ENCODE measurements around the gene PODXL2.

PODXL2 gene

DNA sequence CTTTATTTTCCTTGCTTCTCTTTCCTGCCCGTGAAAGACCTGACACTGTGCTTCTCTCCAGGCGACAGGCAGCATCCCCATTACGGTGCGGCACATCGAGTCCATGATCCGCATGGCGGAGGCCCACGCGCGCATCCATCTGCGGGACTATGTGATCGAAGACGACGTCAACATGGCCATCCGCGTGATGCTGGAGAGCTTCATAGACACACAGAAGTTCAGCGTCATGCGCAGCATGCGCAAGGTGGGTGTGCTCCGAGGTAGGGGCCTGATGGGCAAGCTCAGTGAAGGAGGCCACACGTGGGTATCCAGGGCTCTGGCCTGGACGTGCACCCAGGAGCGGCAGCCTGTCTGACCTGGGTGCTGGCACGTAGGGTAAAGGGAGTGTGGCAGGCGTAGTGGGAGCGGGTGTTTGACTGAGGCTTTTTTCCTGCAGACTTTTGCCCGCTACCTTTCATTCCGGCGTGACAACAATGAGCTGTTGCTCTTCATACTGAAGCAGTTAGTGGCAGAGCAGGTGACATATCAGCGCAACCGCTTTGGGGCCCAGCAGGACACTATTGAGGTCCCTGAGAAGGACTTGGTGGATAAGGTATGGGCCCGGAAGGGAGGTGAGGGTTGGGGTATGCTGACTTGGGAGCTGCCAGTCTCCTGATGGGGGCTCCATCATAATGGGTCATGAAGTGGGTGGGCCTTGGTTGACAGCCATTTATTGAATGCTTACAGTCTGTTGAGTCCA lies 8.2 kb upstream of the PODXL2 start:
- H3K36me3 ChIP-seq, result peaks cover 60 to 77% (median 74%) of the 10 kb centered on the region in 11 experiments
- H3K27ac ChIP-seq, result no peak overlapping the region
- peaks cover 0 to 75% (median 27%) of the 10 kb centered on the region in 11 experiments; a peak in 12 of 22 replicates for H4K20me1 ChIP-seq
- H3K9me3 ChIP-seq (replicated peaks in 1 of 11), result no peaks in the 10 kb centered on the region
- H3K4me3 ChIP-seq, result no peak overlapping the region
- no peak overlapping the region for H3K9ac ChIP-seq
- H3K4me1 ChIP-seq, result peaks cover 0 to 1% (median 0%) of the 10 kb centered on the region in 10 experiments; a peak in 2 of 20 replicates
- H3K4me2 ChIP-seq, result no peak overlapping the region
- no peak for TF ChIP-seq Cebpa-rat (IDR thresholded peaks at IDR 0.05)
- H3K27me3 ChIP-seq, result no peaks in the 10 kb centered on the region

DNA sequence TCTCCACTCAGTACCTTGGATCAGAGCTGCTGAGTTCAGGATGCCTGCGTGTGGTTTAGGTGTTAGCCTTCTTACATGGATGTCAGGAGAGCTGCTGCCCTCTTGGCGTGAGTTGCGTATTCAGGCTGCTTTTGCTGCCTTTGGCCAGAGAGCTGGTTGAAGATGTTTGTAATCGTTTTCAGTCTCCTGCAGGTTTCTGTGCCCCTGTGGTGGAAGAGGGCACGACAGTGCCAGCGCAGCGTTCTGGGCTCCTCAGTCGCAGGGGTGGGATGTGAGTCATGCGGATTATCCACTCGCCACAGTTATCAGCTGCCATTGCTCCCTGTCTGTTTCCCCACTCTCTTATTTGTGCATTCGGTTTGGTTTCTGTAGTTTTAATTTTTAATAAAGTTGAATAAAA lies 7.0 kb upstream of the PODXL2 start:
- H3K9ac ChIP-seq, result no peak overlapping the region
- no peak overlapping the region for H3K27ac ChIP-seq
- no peak for TF ChIP-seq Cebpa-rat (IDR thresholded peaks at IDR 0.05)
- H3K4me3 ChIP-seq, result no peak overlapping the region
- H3K36me3 ChIP-seq, result peaks cover 50 to 64% (median 62%) of the 10 kb centered on the region in 11 experiments
- peaks cover 0 to 63% (median 17%) of the 10 kb centered on the region in 11 experiments; a peak in 10 of 22 replicates for H4K20me1 ChIP-seq
- no peaks in the 10 kb centered on the region for H3K9me3 ChIP-seq (replicated peaks in 1 of 11)
- no peak overlapping the region for H3K4me2 ChIP-seq
- peaks cover 0 to 12% (median 6%) of the 10 kb centered on the region in 10 experiments; a peak in 7 of 20 replicates for H3K4me1 ChIP-seq
- peaks cover 0 to 4% (median 0%) of the 10 kb centered on the region in 11 experiments; a peak in 4 of 22 replicates for H3K27me3 ChIP-seq

DNA sequence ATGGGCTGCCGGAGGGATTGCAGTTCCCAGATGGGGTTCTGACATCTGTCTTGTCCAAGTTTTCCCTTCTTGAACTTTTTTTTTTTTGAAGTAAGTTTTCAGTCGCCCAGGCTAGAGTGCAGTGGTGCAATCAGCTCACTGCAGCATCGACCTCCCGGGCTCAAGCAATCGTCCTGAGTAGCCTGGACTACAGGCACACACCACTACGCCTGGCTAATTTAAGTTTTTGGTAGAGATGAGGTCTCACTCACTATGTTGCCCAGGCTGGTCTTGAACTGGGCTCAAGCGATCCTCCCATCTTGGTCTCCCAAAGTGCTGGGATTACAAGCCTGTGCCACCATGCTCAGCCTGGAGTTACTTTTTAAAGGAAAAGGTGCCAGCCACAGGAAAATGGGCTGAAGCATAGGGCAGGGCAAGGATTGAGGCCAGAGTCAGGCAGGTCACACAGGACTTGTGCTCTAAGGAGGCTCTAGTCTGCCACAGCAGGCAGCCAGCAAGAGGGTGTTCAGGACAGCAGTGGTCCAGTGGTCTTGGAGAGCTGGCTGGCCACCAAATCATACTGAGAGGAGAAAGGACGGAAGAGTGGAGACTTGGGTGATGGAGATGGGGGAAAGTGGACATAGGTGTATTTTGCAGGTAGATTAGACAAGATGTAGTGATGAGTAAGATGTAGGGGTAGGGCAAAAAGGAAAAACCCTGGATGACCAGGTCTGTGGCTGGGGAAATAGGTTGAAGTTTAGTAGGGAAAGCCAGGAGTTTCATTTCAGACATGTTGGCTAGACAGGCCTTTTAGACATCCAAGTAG lies 6.0 kb upstream of the PODXL2 start:
- Histone ChIP-seq H3K9ac (no peak overlapping the region), H3K27ac (no peak overlapping the region)
- no peak for TF ChIP-seq Cebpa-rat (IDR thresholded peaks at IDR 0.05)

DNA sequence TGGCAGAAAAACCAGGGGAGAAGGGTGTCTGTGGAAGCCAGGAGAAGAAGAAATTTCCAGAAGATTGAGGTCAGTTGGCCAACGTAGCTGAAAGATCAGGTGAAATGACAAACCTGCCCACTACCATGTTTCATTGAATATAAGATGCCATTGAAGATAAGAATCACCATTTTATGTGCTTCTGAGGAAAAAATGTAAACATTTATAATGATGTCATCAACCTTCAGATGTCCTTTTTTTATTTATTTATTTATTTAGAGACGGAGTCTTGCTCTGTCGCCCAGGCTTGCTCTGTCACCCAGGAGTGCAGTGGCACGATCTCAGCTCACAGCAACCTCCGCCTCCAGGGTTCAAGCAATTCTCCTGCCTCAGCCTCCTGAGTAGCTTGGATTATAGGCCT lies 4.9 kb upstream of the PODXL2 start:
- peaks cover 0 to 42% (median 11%) of the 10 kb centered on the region in 11 experiments; a peak in 9 of 22 replicates for H4K20me1 ChIP-seq
- H3K27me3 ChIP-seq, result peaks cover 10 to 24% (median 17%) of the 10 kb centered on the region in 11 experiments; a peak in 20 of 22 replicates
- no peak for TF ChIP-seq Cebpa-rat (IDR thresholded peaks at IDR 0.05)
- no peak overlapping the region for H3K9ac ChIP-seq
- H3K4me3 ChIP-seq, result no peak overlapping the region
- no peak overlapping the region for H3K27ac ChIP-seq
- H3K36me3 ChIP-seq, result peaks cover 29 to 44% (median 42%) of the 10 kb centered on the region in 11 experiments
- H3K4me2 ChIP-seq, result no peak overlapping the region
- H3K4me1 ChIP-seq, result peaks cover 0 to 12% (median 6%) of the 10 kb centered on the region in 10 experiments; a peak in 7 of 20 replicates
- no peaks in the 10 kb centered on the region for H3K9me3 ChIP-seq (replicated peaks in 1 of 11)

More for the DNA sequence above, 6.0 kb upstream of the PODXL2 start:
- Histone ChIP-seq H3K4me3 (no peak overlapping the region), H3K9me3 (replicated peaks in 1 of 11) (no peaks in the 10 kb centered on the region), H3K36me3 (peaks cover 40 to 55% (median 53%) of the 10 kb centered on the region in 11 experiments), H3K4me1 (peaks cover 0 to 12% (median 6%) of the 10 kb centered on the region in 10 experiments; a peak in 7 of 20 replicates), H3K27me3 (peaks cover 0 to 13% (median 6%) of the 10 kb centered on the region in 11 experiments; a peak in 14 of 22 replicates), H4K20me1 (peaks cover 0 to 53% (median 17%) of the 10 kb centered on the region in 11 experiments; a peak in 9 of 22 replicates), H3K4me2 (no peak overlapping the region)

DNA sequence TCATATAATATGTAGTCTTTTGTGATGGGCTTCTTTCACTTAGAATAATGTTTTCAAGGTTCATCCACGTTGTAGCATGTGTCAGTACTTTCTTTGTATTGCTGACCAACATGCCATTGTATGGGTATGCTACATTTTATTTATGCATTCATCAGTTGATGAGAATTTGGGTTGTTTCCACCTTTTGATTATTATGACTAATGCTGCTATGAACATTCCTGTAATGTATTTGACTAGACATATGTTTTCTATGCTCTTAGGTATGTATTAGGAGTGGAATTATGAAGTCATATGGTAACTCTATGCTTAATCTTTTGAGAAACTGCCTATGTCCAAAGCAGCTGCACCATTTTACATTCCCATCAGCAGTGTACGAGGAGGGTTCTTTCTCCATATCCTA lies 3.2 kb upstream of the PODXL2 start:
- TF ChIP-seq Cebpa-rat (IDR thresholded peaks at IDR 0.05), result no peak
- peaks cover 13 to 26% (median 24%) of the 10 kb centered on the region in 11 experiments for H3K36me3 ChIP-seq
- H3K27ac ChIP-seq, result no peak overlapping the region
- H3K4me1 ChIP-seq, result peaks cover 0 to 28% (median 20%) of the 10 kb centered on the region in 10 experiments; a peak in 18 of 20 replicates
- H3K9ac ChIP-seq, result no peak overlapping the region
- H3K4me3 ChIP-seq, result no peak overlapping the region
- peak overlapping the region in 4 of 11 experiments; percentile 29 to 51 (median 40); a peak in 6 of 22 replicates for H3K4me2 ChIP-seq
- H4K20me1 ChIP-seq, result peaks cover 0 to 27% (median 10%) of the 10 kb centered on the region in 11 experiments; a peak in 7 of 22 replicates
- no peaks in the 10 kb centered on the region for H3K9me3 ChIP-seq (replicated peaks in 1 of 11)
- H3K27me3 ChIP-seq, result peaks cover 26 to 40% (median 34%) of the 10 kb centered on the region in 11 experiments

DNA sequence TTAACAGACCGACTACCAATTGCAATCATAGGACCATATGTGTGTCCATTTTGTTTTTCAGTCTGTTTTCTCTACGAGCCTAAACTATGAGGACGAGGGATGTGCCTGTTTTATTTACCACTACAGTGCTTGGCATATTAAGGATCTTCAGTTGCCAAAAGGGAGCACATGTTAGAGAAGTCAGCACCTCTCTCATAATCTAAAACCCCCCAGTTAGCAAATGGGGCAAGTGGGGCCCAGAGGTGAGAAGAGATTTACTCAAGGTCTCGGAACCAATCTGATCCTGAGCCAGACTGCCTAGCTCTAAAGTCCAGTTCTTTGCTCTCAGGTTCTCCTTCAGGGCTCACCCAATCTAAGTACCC lies 578 bp upstream of the PODXL2 start:
- H3K27me3 ChIP-seq, result peaks cover 26 to 43% (median 36%) of the 10 kb centered on the region in 11 experiments
- no peak for TF ChIP-seq Cebpa-rat (IDR thresholded peaks at IDR 0.05)
- no peak overlapping the region for H3K9ac ChIP-seq
- H3K27ac ChIP-seq, result no peak overlapping the region
- no peaks in the 10 kb centered on the region for H3K9me3 ChIP-seq (replicated peaks in 1 of 11)
- H3K4me3 ChIP-seq, result 0 out of 20 replicates have a peak overlapping the region, but pooled peaks of 2 of the 10 experiments have one; percentile 59 to 62
- H3K36me3 ChIP-seq, result peaks cover 0 to under 1% (median 0%) of the 10 kb centered on the region in 11 experiments; a peak in 2 of 22 replicates
- peaks cover 0 to 8% (median 0%) of the 10 kb centered on the region in 11 experiments; a peak in 1 of 22 replicates for H4K20me1 ChIP-seq
- H3K4me2 ChIP-seq, result peak overlapping the region in 9 of 11 experiments; percentile 78 to 94 (median 87); a peak in 12 of 22 replicates
- peaks cover 0 to 32% (median 20%) of the 10 kb centered on the region in 10 experiments; a peak in 18 of 20 replicates for H3K4me1 ChIP-seq

DNA sequence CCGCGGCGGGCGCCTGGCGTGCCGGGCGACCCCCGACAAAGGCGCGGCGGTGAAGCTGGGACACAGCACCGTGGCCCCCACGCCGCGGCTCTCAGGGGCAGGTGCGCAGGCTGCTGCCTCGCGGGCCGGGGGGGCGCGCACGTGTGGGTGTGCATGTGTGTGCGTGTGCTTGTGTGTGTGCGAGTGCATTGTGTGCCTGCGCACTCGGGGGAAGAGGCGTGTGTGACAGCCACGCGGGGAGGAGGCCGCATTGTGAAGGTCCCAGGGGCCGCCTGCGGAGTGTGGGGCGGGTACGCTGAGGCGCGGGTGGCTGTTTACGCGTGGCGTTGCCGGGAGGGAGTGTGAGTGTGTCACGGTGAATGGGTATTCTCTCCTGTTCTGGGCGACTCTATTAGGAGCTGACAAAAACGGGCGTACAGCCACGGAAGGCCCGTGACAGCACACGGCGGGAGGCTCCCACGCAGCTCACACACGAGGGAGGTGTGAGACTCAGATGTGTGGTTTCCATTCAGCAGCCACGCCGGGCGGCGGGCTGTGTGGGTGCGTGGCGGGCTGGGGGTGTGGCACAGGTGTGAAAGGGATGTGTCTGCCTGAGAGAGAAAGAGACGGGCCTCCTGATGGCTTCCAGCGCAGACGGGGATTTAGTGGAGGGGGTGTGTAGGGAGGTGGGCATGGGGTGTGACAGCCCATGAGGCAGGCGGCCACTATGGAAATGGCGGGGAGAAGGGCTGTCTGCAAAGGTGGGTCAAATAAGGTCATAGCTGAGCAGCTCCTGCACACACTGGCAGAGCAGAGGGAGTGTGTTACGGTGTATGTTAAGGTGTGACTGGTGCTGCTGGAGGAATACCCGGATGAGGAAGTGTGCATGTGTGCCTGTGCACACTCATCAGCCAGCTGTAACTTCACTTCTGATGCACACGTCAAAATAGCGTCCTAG lies 750 bp downstream of the PODXL2 start:
- peak overlapping the region; percentile 78 to 94 (median 85) for H3K4me2 ChIP-seq
- peaks cover 0 to 32% (median 20%) of the 10 kb centered on the region in 10 experiments; a peak in 18 of 20 replicates for H3K4me1 ChIP-seq
- no peaks in the 10 kb centered on the region for H3K9me3 ChIP-seq (replicated peaks in 1 of 11)
- H3K9ac ChIP-seq, result peak overlapping the region in 9 of 11 experiments; percentile 37 to 77 (median 63); a peak in 17 of 22 replicates
- TF ChIP-seq Cebpa-rat (IDR thresholded peaks at IDR 0.05), result no peak
- peak overlapping the region in 5 of 11 experiments; percentile 17 to 45 (median 30); a peak in 5 of 22 replicates for H3K27ac ChIP-seq
- H4K20me1 ChIP-seq, result peaks cover 0 to 12% (median 0%) of the 10 kb centered on the region in 11 experiments; a peak in 1 of 22 replicates
- H3K27me3 ChIP-seq, result peaks cover 26 to 43% (median 36%) of the 10 kb centered on the region in 11 experiments
- H3K4me3 ChIP-seq, result peak overlapping the region; percentile 49 to 69 (median 62)
- H3K36me3 ChIP-seq, result no peaks in the 10 kb centered on the region

All from BLaER1 treated with 17β-estradiol and CSF1 and Interleukin-3, amounts not matched to agents 10 nM and 100 nM (cell line).